WERI-Rb-1 (cell line): ENCODE results near the gene CRHBP.

Source experiments
- DNase-seq: peaks from one replicate; pipeline ENCODE4 v3.0.0-alpha.2; 2020
- H3K27ac ChIP-seq: fragments of 250-450 bp; sonication (Bioruptor Pico); 2 replicates; pipeline ENCODE4 v1.5.1; 2020; ENCODE audit warnings: mild to moderate bottlenecking, moderate library complexity
- H3K27me3 ChIP-seq: fragments of 250-450 bp; sonication (Bioruptor Pico); 2 replicates; pipeline ENCODE4 v1.5.1; 2021; ENCODE audit warnings: mild to moderate bottlenecking, low read depth, moderate library complexity; ENCODE audit not compliant: insufficient read depth, severe bottlenecking
- H3K36me3 ChIP-seq: fragments of 250-450 bp; sonication (Bioruptor Pico); 2 replicates; pipeline ENCODE4 v1.5.1; 2020; ENCODE audit warnings: mild to moderate bottlenecking, moderate library complexity
- H3K4me3 ChIP-seq: 2 replicates; pipeline ENCODE4 v1.5.1; 2011; ENCODE audit warnings: low read depth, mild to moderate bottlenecking, control low read depth, low read length
- H3K9me3 ChIP-seq: fragments of 250-450 bp; sonication (Bioruptor Pico); 2 replicates; pipeline ENCODE4 v1.5.1; 2021; ENCODE audit warnings: mild to moderate bottlenecking, moderate library complexity; ENCODE audit not compliant: severe bottlenecking
- CTCF ChIP-seq: IDR thresholded peaks from 2 replicates; pipeline ENCODE4 v1.5.1; 2011; ENCODE audit warnings: low read depth, mild to moderate bottlenecking, control low read depth, inconsistent platforms, low read length

The CRHBP gene

GRCh38 chr5:76953551-76954382 lies 922 bp downstream of the CRHBP start:
- Histone ChIP-seq H3K27me3 (peaks cover 41% of the 10 kb centered on the region), H3K4me3 (peak overlapping the region; percentile 31)
- no peak for DNase-seq

GRCh38 chr5:76954383-76954763 lies 1.5 kb downstream of the CRHBP start:
- Histone ChIP-seq H3K36me3 (no peaks in the 10 kb centered on the region), H3K4me3 (peak overlapping the region; percentile 31), H3K27ac (no peak overlapping the region), H3K9me3 (no peaks in the 10 kb centered on the region), H3K27me3 (peaks cover 41% of the 10 kb centered on the region)
- no peak for DNase-seq
- no peak for TF ChIP-seq CTCF

More at GRCh38 chr5:76953551-76954382, 922 bp downstream of the CRHBP start:
- Histone ChIP-seq H3K9me3 (no peaks in the 10 kb centered on the region), H3K36me3 (no peaks in the 10 kb centered on the region), H3K27ac (no peak overlapping the region)
- 0 out of 2 replicates have a peak, but pooled peaks have one; percentile 6 for TF ChIP-seq CTCF

- H3K27ac ChIP-seq = no peak overlapping the region
- H3K27me3 ChIP-seq = peaks cover 41% of the 10 kb centered on the region
- no peaks in the 10 kb centered on the region for H3K9me3 ChIP-seq
- peak; percentile 39 for DNase-seq
- no peaks in the 10 kb centered on the region for H3K36me3 ChIP-seq
- no peak for TF ChIP-seq CTCF
- H3K4me3 ChIP-seq = no peak overlapping the region
Measured at GRCh38 chr5:76956033-76956432, 3.2 kb downstream of the CRHBP start.

GRCh38 chr5:76958991-76959767 lies 6.3 kb downstream of the CRHBP start:
- DNase-seq = no peak
- H3K27me3 ChIP-seq = peaks cover 20% of the 10 kb centered on the region
- H3K27ac ChIP-seq = no peak overlapping the region
- H3K9me3 ChIP-seq = no peaks in the 10 kb centered on the region
- H3K36me3 ChIP-seq = no peaks in the 10 kb centered on the region
- no peak for TF ChIP-seq CTCF
- no peak overlapping the region for H3K4me3 ChIP-seq

- no peaks in the 10 kb centered on the region for H3K36me3 ChIP-seq
- DNase-seq = no peak
- H3K9me3 ChIP-seq = no peaks in the 10 kb centered on the region
- TF ChIP-seq CTCF = no peak
- no peak overlapping the region for H3K4me3 ChIP-seq
- peaks cover 10% of the 10 kb centered on the region for H3K27me3 ChIP-seq
- H3K27ac ChIP-seq = no peak overlapping the region
Measured at GRCh38 chr5:76960004-76960625, 7.3 kb downstream of the CRHBP start.
